H1 (cell line): ENCODE results near the gene PRRT4. TPM values are rescaled to one million over a fixed set of nuclear protein-coding genes. Genes with fewer than 3 reads are reported as not detected.
A peak's percentile ranks its signal among the peaks of the same experiment; 100 is the strongest.

ENCODE experiments used
- CTCF ChIA-PET: fragments of 300-600 bp; sonication (Branson Sonifier 250); formaldehyde crosslinking; loops from one replicate; lab custom pipeline; 2021; ENCODE audit not compliant: partially characterized antibody; lab: Charles Lee
- POLR2A ChIA-PET: fragments of 300-600 bp; sonication (Branson Sonifier 250); formaldehyde crosslinking; loops from one replicate; lab custom pipeline; 2021; ENCODE audit warnings: inconsistent platforms; ENCODE audit not compliant: partially characterized antibody; lab: Charles Lee
- DNase-seq, 2 experiments: peaks; one replicate each; pipeline versions ENCODE4 v3.0.0 to v3.0.0-alpha.2; 2010 to 2022; ENCODE audit warnings: low spot score in 2 of 2, low read depth in 1 of 2, mixed read lengths in 1 of 2
- FAIRE-seq: peaks from 2 replicates; lab custom pipeline; 2011; peaks lifted over from hg19 to GRCh38; lab: Jason Lieb, UNC
- H2AFZ ChIP-seq: 2 replicates; pipeline ENCODE4 v1.8.1; 2012; ENCODE audit warnings: low read length, inconsistent platforms
- H2AK5ac ChIP-seq: 2 replicates; pipeline ENCODE4 v1.6.1; 2013; ENCODE audit warnings: low read depth, low read length
- H2BK120ac ChIP-seq: replicated peaks from 2 replicates; pipeline ENCODE3; 2013; ENCODE audit warnings: low read depth, low read length, inconsistent platforms
- H2BK12ac ChIP-seq: 2 replicates; pipeline ENCODE4 v1.6.1; 2013; ENCODE audit warnings: low read depth, low read length
- H2BK15ac ChIP-seq: 2 replicates; pipeline ENCODE4 v1.6.1; 2013; ENCODE audit warnings: low read length
- H2BK20ac ChIP-seq: 2 replicates; pipeline ENCODE4 v1.6.1; 2013; ENCODE audit warnings: low read length
- H2BK5ac ChIP-seq: 2 replicates; pipeline ENCODE4 v1.6.1; 2013; ENCODE audit warnings: low read depth, low read length
- H3K14ac ChIP-seq: 2 replicates; pipeline ENCODE4 v1.6.1; 2013; ENCODE audit warnings: inconsistent platforms; ENCODE audit not compliant: insufficient read length
- H3K18ac ChIP-seq: 2 replicates; pipeline ENCODE4 v1.6.1; 2013; ENCODE audit warnings: low read length; ENCODE audit errors: extremely low read depth
- H3K23ac ChIP-seq: 2 replicates; pipeline ENCODE4 v1.6.1; 2013; ENCODE audit warnings: inconsistent platforms; ENCODE audit not compliant: insufficient read length
- H3K23me2 ChIP-seq: 2 replicates; pipeline ENCODE4 v1.6.1; 2013; ENCODE audit warnings: low read depth, low read length
- H3K27ac ChIP-seq: 2 replicates; pipeline ENCODE4 v1.6.1; 2011; ENCODE audit warnings: low read depth, low read length, inconsistent platforms
- H3K27me3 ChIP-seq, 4 experiments: replicated peaks in 1 of 4; 1 replicate in 1 of 4; 2 replicates in 3 of 4; pipeline versions ENCODE4 v1.6.1 to v1.8.1; 2011 to 2013; ENCODE audit warnings: low read length in 3 of 4, mild to moderate bottlenecking in 3 of 4, inconsistent platforms in 2 of 4, mixed read lengths in 2 of 4, moderate library complexity in 1 of 4; ENCODE audit not compliant: control insufficient read depth in 3 of 4, insufficient read depth in 3 of 4; ENCODE audit errors: extremely low read depth in 1 of 4
- H3K36me3 ChIP-seq, 4 experiments: 2 replicates each; pipeline versions ENCODE4 v1.6.1 to v1.8.1; 2011 to 2013; ENCODE audit warnings: mild to moderate bottlenecking in 4 of 4, low read length in 3 of 4, moderate library complexity in 2 of 4, control low read depth in 1 of 4, inconsistent platforms in 1 of 4; ENCODE audit not compliant: insufficient read depth in 4 of 4, control insufficient read depth in 2 of 4
- H3K4ac ChIP-seq: replicated peaks from 2 replicates; pipeline ENCODE3; 2013; ENCODE audit warnings: low read length, low read depth, mixed read lengths, inconsistent platforms; ENCODE audit not compliant: insufficient read length
- H3K4me1 ChIP-seq, 4 experiments: replicated peaks in 1 of 4; 1 replicate in 1 of 4; 2 replicates in 3 of 4; pipeline versions ENCODE4 v1.6.1 to v1.8.1; 2011 to 2013; ENCODE audit warnings: low read length in 3 of 4, inconsistent platforms in 2 of 4, mixed read lengths in 1 of 4; ENCODE audit not compliant: insufficient read depth in 4 of 4, control insufficient read depth in 3 of 4
- H3K4me2 ChIP-seq, 2 experiments: 2 replicates each; pipeline versions ENCODE4 v1.6.1 to v1.8.1; 2011 to 2013; ENCODE audit warnings: low read depth in 2 of 2, low read length in 2 of 2, control low read depth in 1 of 2, inconsistent platforms in 1 of 2, mild to moderate bottlenecking in 1 of 2; ENCODE audit not compliant: insufficient read depth in 1 of 2
- H3K4me3 ChIP-seq, 4 experiments: fragments of 200-600, 300-600 bp in 1 of 4; sonication (generic), shearing (Covaris generic), sonication (Bioruptor Twin) in 1 of 4; 2 replicates each; pipeline versions ENCODE4 v1.5.1 to v1.8.1; 2011 to 2016; ENCODE audit warnings: low read length in 4 of 4, low read depth in 3 of 4, control low read depth in 2 of 4, inconsistent platforms in 2 of 4, mild to moderate bottlenecking in 2 of 4, mixed read lengths in 1 of 4, moderate library complexity in 1 of 4; ENCODE audit not compliant: insufficient read depth in 2 of 4; ENCODE audit errors: extremely low read depth in 1 of 4
- H3K56ac ChIP-seq: replicated peaks from 2 replicates; pipeline ENCODE3; 2013; ENCODE audit warnings: low read depth, mild to moderate bottlenecking, mixed read lengths, low read length, inconsistent platforms; ENCODE audit not compliant: insufficient read length
- H3K79me1 ChIP-seq: 2 replicates; pipeline ENCODE4 v1.6.1; 2013; ENCODE audit warnings: low read depth, low read length, control low read depth
- H3K79me2 ChIP-seq, 2 experiments: 2 replicates each; pipeline versions ENCODE4 v1.6.1 to v1.8.1; 2012 to 2013; ENCODE audit warnings: low read length in 2 of 2, mild to moderate bottlenecking in 2 of 2, inconsistent platforms in 1 of 2; ENCODE audit not compliant: insufficient read depth in 2 of 2, control insufficient read depth in 1 of 2
- H3K9ac ChIP-seq, 4 experiments: replicated peaks in 1 of 4; 1 replicate in 1 of 4; 2 replicates in 3 of 4; pipeline versions ENCODE4 v1.6.1 to v1.8.1; 2011 to 2013; ENCODE audit warnings: low read depth in 3 of 4, low read length in 3 of 4, control low read depth in 2 of 4, mild to moderate bottlenecking in 2 of 4, moderate library complexity in 2 of 4, inconsistent platforms in 1 of 4; ENCODE audit errors: extremely low read depth in 1 of 4
- H3K9me3 ChIP-seq, 2 experiments: 2 replicates each; pipeline versions ENCODE4 v1.6.1 to v1.8.1; 2012 to 2013; ENCODE audit warnings: mild to moderate bottlenecking in 2 of 2, moderate library complexity in 2 of 2, control low read depth in 1 of 2, inconsistent platforms in 1 of 2, low read depth in 1 of 2, low read length in 1 of 2, mixed read lengths in 1 of 2; ENCODE audit not compliant: insufficient read depth in 2 of 2
- H4K20me1 ChIP-seq, 2 experiments: replicated peaks in 1 of 2; 2 replicates each; pipeline versions ENCODE3 to v1.8.1; 2011 to 2013; ENCODE audit warnings: inconsistent platforms in 2 of 2, low read length in 2 of 2, mild to moderate bottlenecking in 1 of 2; ENCODE audit not compliant: insufficient read depth in 2 of 2, control insufficient read depth in 1 of 2
- H4K5ac ChIP-seq: 2 replicates; pipeline ENCODE4 v1.6.1; 2013; ENCODE audit warnings: low read length, low read depth, mixed read lengths, inconsistent platforms; ENCODE audit not compliant: insufficient read length
- H4K8ac ChIP-seq: 2 replicates; pipeline ENCODE4 v1.8.0; 2013; ENCODE audit warnings: mild to moderate bottlenecking, moderate library complexity, low read length, inconsistent platforms; ENCODE audit not compliant: insufficient read depth; ENCODE audit errors: extremely low read depth
- H4K91ac ChIP-seq: replicated peaks from 2 replicates; pipeline ENCODE3; 2013; ENCODE audit warnings: low read length, mixed read lengths, inconsistent platforms; ENCODE audit not compliant: insufficient read length
- BACH1 ChIP-seq: IDR thresholded peaks from 2 replicates; pipeline ENCODE4 v1.6.1; 2012; ENCODE audit warnings: low read length, improper control_type of control experiment
- CBX8 ChIP-seq: fragments of 300-800, 300-1000 bp; sonication (generic); IDR thresholded peaks from 2 replicates; pipeline ENCODE4 v1.7.1; 2016; ENCODE audit warnings: low read depth, low read length, borderline replicate concordance
- EGR1 ChIP-seq: IDR thresholded peaks from 2 replicates; pipeline ENCODE4 v1.6.1; 2011; ENCODE audit warnings: low read depth, low read length, borderline replicate concordance
- HDAC6 ChIP-seq: IDR thresholded peaks from one replicate; pipeline ENCODE4 v1.7.1; 2012; ENCODE audit warnings: low read depth, mild to moderate bottlenecking, inconsistent platforms, low read length, moderate library complexity
- NANOG ChIP-seq: IDR thresholded peaks from 2 replicates; pipeline ENCODE4 v1.6.1; 2011; ENCODE audit warnings: low read length, low read depth, mild to moderate bottlenecking, inconsistent platforms; ENCODE audit not compliant: insufficient read depth, poor library complexity, severe bottlenecking
- RAD21 ChIP-seq, 2 experiments: IDR thresholded peaks in 1 of 2; conservative IDR thresholded peaks in 1 of 2; 2 replicates each; pipeline ENCODE4 v1.6.1; 2011; ENCODE audit warnings: low read depth in 2 of 2, low read length in 2 of 2, improper control_type of control experiment in 1 of 2, inconsistent platforms in 1 of 2, mild to moderate bottlenecking in 1 of 2, moderate library complexity in 1 of 2
- RNF2 ChIP-seq: fragments of 200-900, 300-1000 bp; sonication (generic); IDR thresholded peaks from 2 replicates; pipeline ENCODE4 v1.7.1; 2016; ENCODE audit warnings: borderline replicate concordance, low read depth, mild to moderate bottlenecking, antibody characterized with exemption, low read length; ENCODE audit not compliant: poor library complexity, severe bottlenecking; ENCODE audit errors: missing control alignments
- SIX5 ChIP-seq: IDR thresholded peaks from 2 replicates; pipeline ENCODE4 v1.6.1; 2011; ENCODE audit warnings: mild to moderate bottlenecking, low read depth, low read length
- SP1 ChIP-seq: IDR thresholded peaks from 2 replicates; pipeline ENCODE4 v1.6.1; 2011; ENCODE audit warnings: low read depth, low read length
- TCF12 ChIP-seq: IDR thresholded peaks from 2 replicates; pipeline ENCODE4 v1.6.1; 2011; ENCODE audit warnings: low read depth, mild to moderate bottlenecking, low read length
- YY1 ChIP-seq: IDR thresholded peaks from 2 replicates; pipeline ENCODE4 v1.6.1; 2011; ENCODE audit warnings: low read depth, mild to moderate bottlenecking, low read length
- WGBS, 2 experiments: shearing (Covaris generic) in 1 of 2; methylation state at CpG; one replicate each; pipeline versions ENCODE4 v1.1.6 to v1.1.7; 2013 to 2015; ENCODE audit warnings: low lambda C conversion rate in 2 of 2, mixed read lengths in 2 of 2, inconsistent platforms in 1 of 2, low coverage in 1 of 2, missing lambda C conversion rate in 1 of 2; ENCODE audit not compliant: insufficient replicate concordance in 2 of 2, insufficient coverage in 1 of 2, insufficient read length in 1 of 2; ENCODE audit errors: extremely low coverage in 1 of 2, missing lambda C conversion rate in 1 of 2; 5-methylcytosine and 5-hydroxymethylcytosine counted together
- polyA plus RNA-seq, 7 experiments: library from polyadenylated mRNA; depleted of rRNA in 3 of 7; stranded (reverse) in 5 of 7; unstranded in 2 of 7; fragments of >200 nt in 5 of 7; fragments of 200-250 nt in 2 of 7; gene quantifications; 1 replicate in 5 of 7; 2 replicates in 1 of 7; 4 replicates in 1 of 7; pipeline versions ENCODE4 v1.2.1 to v1.2.3, GENCODE V29; 2011 to 2013; ENCODE audit warnings: missing spikeins in 2 of 7, mixed read lengths in 2 of 7
- total RNA-seq: library from RNA; stranded (reverse); fragmentation: NEBNext Ultra II Directional; extraction: Animal tissue kit (Norgen Biotek cat#: 25700); gene quantifications from 2 replicates; pipeline ENCODE4 v1.2.1, GENCODE V29; 2021
- TF ChIP-seq, protein P1 (sequence below): IDR thresholded peaks from 2 replicates; pipeline ENCODE4 v1.6.1; 2011; ENCODE audit warnings: low read length, improper control_type of control experiment

PRRT4 gene
- total and polyA plus RNA-seq, 2 of the 8 experiments (the other 6 are each of a cell fraction or from before 2014, with no cell fraction given), result 0.34 to 1.0 TPM

DNA sequence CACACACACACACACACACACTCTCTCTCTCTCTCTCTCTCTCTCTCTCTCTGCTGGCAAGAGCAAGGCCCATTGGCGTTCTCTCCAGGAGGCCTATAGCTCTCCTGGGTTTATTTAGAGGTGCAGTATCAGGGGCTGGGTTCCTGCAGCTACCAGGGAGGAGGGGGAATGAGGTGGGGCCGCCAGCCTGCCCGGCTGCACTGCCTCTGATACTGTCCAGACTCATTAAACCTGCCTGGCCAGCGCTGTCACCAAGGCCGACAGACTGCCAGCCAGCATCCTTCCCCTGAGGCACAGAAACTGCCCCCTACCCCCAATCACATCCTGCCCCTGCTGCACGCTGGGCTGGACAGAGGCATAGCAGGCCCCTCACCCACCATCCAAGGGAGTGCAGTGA is 4.3 kb downstream of the PRRT4 start:
- Histone ChIP-seq H3K9me3 (no peaks in the 10 kb centered on the region), H2BK20ac (no peak overlapping the region), H2AFZ (no peak overlapping the region), H4K20me1 (peaks cover 0 to 1% of the 10 kb centered on the region in 2 experiments), H3K27ac (no peak overlapping the region), H3K4ac (no peak overlapping the region), H3K18ac (peak overlapping the region; percentile 6; the same call in 1 of the 2 replicates), H4K5ac (no peak overlapping the region), H3K79me1 (no peaks in the 10 kb centered on the region), H4K8ac (peak overlapping the region; percentile 1; the same call in 1 of the 2 replicates), H3K56ac (no peak overlapping the region), H3K14ac (no peak overlapping the region), H3K23ac (no peak overlapping the region), H3K79me2 (no peaks in the 10 kb centered on the region), H2BK5ac (no peak overlapping the region), H2BK120ac (no peak overlapping the region), H2BK12ac (no peak overlapping the region), H3K9ac (no peak overlapping the region), H3K23me2 (peaks cover 11% of the 10 kb centered on the region; the same call in 1 of the 2 replicates), H3K4me2 (no peak overlapping the region), H3K4me1 (peaks cover 0 to 14% (median 8%) of the 10 kb centered on the region in 4 experiments; a peak in 5 of 7 replicates), H3K4me3 (no peak overlapping the region), H3K27me3 (peaks cover 22 to 67% (median 51%) of the 10 kb centered on the region in 4 experiments), H2AK5ac (no peak overlapping the region), H2BK15ac (no peak overlapping the region), H4K91ac (no peak overlapping the region), H3K36me3 (peaks cover 0 to 9% (median 0%) of the 10 kb centered on the region in 4 experiments; a peak in 1 of 8 replicates)
- CTCF ChIA-PET, result interaction anchor here (0.9 to 11.5 kb wide), 12 partner anchors 7 to 118 kb away, joined by 3 to 274 read pairs (median 5); partner anchors contain the start of gene RBM28
- FAIRE-seq (no peak), DNase-seq (no peak)
- POLR2A ChIA-PET, result interaction anchor here (0.9 to 1.9 kb wide), 4 partner anchors 10 to 119 kb away, joined by 3 to 7 read pairs (median 4); partner anchors contain the start of genes METTL2B and RBM28
- WGBS, 2 experiments, result 90% methylated on average over 3 of the region's 6 CpGs; no CpG with 5 or more reads in 1 of the 2 experiments
- TF ChIP-seq, protein P1, sequence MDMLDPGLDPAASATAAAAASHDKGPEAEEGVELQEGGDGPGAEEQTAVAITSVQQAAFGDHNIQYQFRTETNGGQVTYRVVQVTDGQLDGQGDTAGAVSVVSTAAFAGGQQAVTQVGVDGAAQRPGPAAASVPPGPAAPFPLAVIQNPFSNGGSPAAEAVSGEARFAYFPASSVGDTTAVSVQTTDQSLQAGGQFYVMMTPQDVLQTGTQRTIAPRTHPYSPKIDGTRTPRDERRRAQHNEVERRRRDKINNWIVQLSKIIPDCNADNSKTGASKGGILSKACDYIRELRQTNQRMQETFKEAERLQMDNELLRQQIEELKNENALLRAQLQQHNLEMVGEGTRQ, result no peak
- TF ChIP-seq RAD21 (IDR thresholded peaks at IDR 0.05 in 1 of 2, conservative IDR thresholded peaks at IDR 0.05 in 1 of 2; ENCODE audit: low read depth in 2 of 2, low read length in 2 of 2) (no peak), EGR1 (no peak), CBX8 (no peak), YY1 (no peak), SIX5 (no peak), BACH1 (no peak), TCF12 (no peak), SP1 (no peak), HDAC6 (no peak), RNF2 (no peak), NANOG (no peak)
